IMR-90 (cell line): ENCODE data around the gene IPO7. TPM values are rescaled to one million over a fixed set of nuclear protein-coding genes. Genes with fewer than 3 reads are reported as not detected.
A peak's percentile ranks its signal among the peaks of the same experiment; 100 is the strongest.

ENCODE experiments used
- ATAC-seq: fragments of 200-7000 bp; cut with Tn5 transposase; 2 replicates; pipeline ENCODE4 v1.9.1; 2020; ENCODE audit warnings: low read depth, mild to moderate bottlenecking, moderate library complexity
- BruUV-seq: library from RNA; stranded (reverse); fragments of 400-500 nt; replicated peaks from 2 replicates; lab custom pipeline; 2021; lab: Mats Ljungman, UMichigan
- CTCF ChIA-PET: fragments of 300-600 bp; formaldehyde crosslinking; extraction: SDS; loops from one replicate; lab custom pipeline; 2021; ENCODE audit warnings: antibody characterized with exemption; lab: Yijun Ruan, JAX
- POLR2A ChIA-PET: fragments of 300-600 bp; sonication (Branson Sonifier 250); formaldehyde crosslinking; loops from one replicate; lab custom pipeline; 2022; ENCODE audit warnings: antibody characterized with exemption; ENCODE audit not compliant: unreplicated experiment; lab: Charles Lee
- DNase-seq: peaks from one replicate; pipeline ENCODE4 v3.0.0; 2013
- H2AFZ ChIP-seq: replicated peaks from 2 replicates; pipeline ENCODE3; 2013; ENCODE audit warnings: low read length, mild to moderate bottlenecking; ENCODE audit not compliant: poor library complexity
- H2AK5ac ChIP-seq: 2 replicates; pipeline ENCODE4 v1.6.1; 2013; ENCODE audit warnings: low read depth, low read length, inconsistent platforms
- H2AK9ac ChIP-seq: replicated peaks from 2 replicates; pipeline ENCODE3; 2013; ENCODE audit warnings: mild to moderate bottlenecking, low read depth, low read length, moderate library complexity; ENCODE audit not compliant: poor library complexity
- H2BK120ac ChIP-seq: 2 replicates; pipeline ENCODE4 v1.6.1; 2013; ENCODE audit warnings: low read depth, low read length, inconsistent platforms
- H2BK15ac ChIP-seq: 3 replicates; pipeline ENCODE4 v1.6.1; 2013; ENCODE audit warnings: low read depth, low read length, inconsistent platforms
- H2BK20ac ChIP-seq: 2 replicates; pipeline ENCODE4 v1.6.1; 2013; ENCODE audit warnings: low read depth, mild to moderate bottlenecking, inconsistent platforms, low read length, moderate library complexity
- H2BK5ac ChIP-seq: 2 replicates; pipeline ENCODE4 v1.6.1; 2013; ENCODE audit warnings: mild to moderate bottlenecking, low read depth, low read length, inconsistent platforms; ENCODE audit not compliant: poor library complexity, severe bottlenecking
- H3K14ac ChIP-seq: replicated peaks from 2 replicates; pipeline ENCODE4 v1.6.1; 2013; ENCODE audit warnings: low read depth, low read length, inconsistent platforms
- H3K18ac ChIP-seq: 2 replicates; pipeline ENCODE4 v1.6.1; 2013; ENCODE audit warnings: low read depth, low read length, control low read depth
- H3K23ac ChIP-seq: 2 replicates; pipeline ENCODE4 v1.6.1; 2013; ENCODE audit warnings: low read depth, low read length, inconsistent platforms
- H3K27ac ChIP-seq: 2 replicates; pipeline ENCODE4 v1.5.1; 2013; ENCODE audit warnings: mild to moderate bottlenecking, control low read depth, low read length; ENCODE audit not compliant: insufficient read depth
- H3K27me3 ChIP-seq: 2 replicates; pipeline ENCODE4 v1.6.1; 2013; ENCODE audit warnings: low read length; ENCODE audit not compliant: control insufficient read depth, insufficient read depth
- H3K36me3 ChIP-seq: 2 replicates; pipeline ENCODE4 v1.6.1; 2013; ENCODE audit warnings: low read length, mixed read lengths; ENCODE audit not compliant: control insufficient read depth, insufficient read depth
- H3K4ac ChIP-seq: 2 replicates; pipeline ENCODE4 v1.6.1; 2013; ENCODE audit warnings: low read depth, low read length, inconsistent platforms
- H3K4me1 ChIP-seq: 2 replicates; pipeline ENCODE4 v1.6.1; 2013; ENCODE audit warnings: low read length, mixed read lengths; ENCODE audit not compliant: control insufficient read depth, insufficient read depth
- H3K4me2 ChIP-seq: 2 replicates; pipeline ENCODE4 v1.6.1; 2013; ENCODE audit warnings: low read depth, mild to moderate bottlenecking, control low read depth, low read length, moderate library complexity
- H3K4me3 ChIP-seq: 2 replicates; pipeline ENCODE4 v1.5.1; 2013; ENCODE audit warnings: low read depth, mild to moderate bottlenecking, control low read depth, low read length, moderate library complexity; ENCODE audit not compliant: insufficient read depth
- H3K56ac ChIP-seq: 2 replicates; pipeline ENCODE4 v1.6.1; 2013; ENCODE audit warnings: low read length, inconsistent platforms; ENCODE audit not compliant: insufficient read depth; ENCODE audit errors: extremely low read depth
- H3K79me1 ChIP-seq, 2 experiments: 2 replicates each; pipeline ENCODE4 v1.6.1; 2013; ENCODE audit warnings: low read length in 2 of 2, inconsistent platforms in 1 of 2, low read depth in 1 of 2
- H3K9ac ChIP-seq: 2 replicates; pipeline ENCODE4 v1.6.1; 2013; ENCODE audit warnings: low read depth, low read length, control low read depth
- H3K9me1 ChIP-seq: 2 replicates; pipeline ENCODE4 v1.6.1; 2013; ENCODE audit warnings: low read length, inconsistent platforms; ENCODE audit not compliant: insufficient read depth
- H3K9me3 ChIP-seq: 2 replicates; pipeline ENCODE4 v1.6.1; 2013; ENCODE audit warnings: low read length; ENCODE audit not compliant: control insufficient read depth, insufficient read depth
- H4K20me1 ChIP-seq: 2 replicates; pipeline ENCODE4 v1.6.1; 2013; ENCODE audit warnings: low read length, inconsistent platforms; ENCODE audit not compliant: insufficient read depth
- H4K5ac ChIP-seq: 2 replicates; pipeline ENCODE4 v1.6.1; 2013; ENCODE audit warnings: mild to moderate bottlenecking, low read depth, low read length, control low read depth
- H4K8ac ChIP-seq, 2 experiments: 2 replicates each; pipeline ENCODE4 v1.6.1; 2013; ENCODE audit warnings: low read depth in 2 of 2, low read length in 2 of 2, control low read depth in 1 of 2, inconsistent platforms in 1 of 2
- H4K91ac ChIP-seq: 2 replicates; pipeline ENCODE4 v1.6.1; 2013; ENCODE audit warnings: low read depth, low read length, inconsistent platforms; ENCODE audit not compliant: insufficient read depth
- BHLHE40 ChIP-seq: fragments of 150-350 bp; IDR thresholded peaks from 2 replicates; pipeline ENCODE4 v1.6.1; 2016; ENCODE audit warnings: mild to moderate bottlenecking, low read depth, low read length
- CEBPB ChIP-seq: IDR thresholded peaks from 2 replicates; pipeline ENCODE4 v1.6.1; 2012; ENCODE audit warnings: low read depth, low read length, improper control_type of control experiment
- CHD1 ChIP-seq: IDR thresholded peaks from 2 replicates; pipeline ENCODE4 v1.6.1; 2012; ENCODE audit warnings: low read depth, low read length, improper control_type of control experiment
- CTCF ChIP-seq: conservative IDR thresholded peaks from 2 replicates; pipeline ENCODE4 v1.5.1; 2012; ENCODE audit warnings: mild to moderate bottlenecking, low read depth, low read length, improper control_type of control experiment
- ELK1 ChIP-seq: fragments of 150-350 bp; IDR thresholded peaks from 2 replicates; pipeline ENCODE4 v1.6.1; 2016; ENCODE audit warnings: low read depth, mild to moderate bottlenecking, low read length, moderate library complexity, borderline replicate concordance
- FOS ChIP-seq: fragments of 150-350 bp; IDR thresholded peaks from 2 replicates; pipeline ENCODE4 v1.6.1; 2016; ENCODE audit warnings: low read depth, low read length
- MAFK ChIP-seq: IDR thresholded peaks from 2 replicates; pipeline ENCODE4 v1.6.1; 2012; ENCODE audit warnings: low read depth, low read length, improper control_type of control experiment
- MXI1 ChIP-seq: IDR thresholded peaks from 2 replicates; pipeline ENCODE4 v1.6.1; 2012; ENCODE audit warnings: low read depth, mild to moderate bottlenecking, low read length, moderate library complexity, borderline replicate concordance
- NFE2L2 ChIP-seq: fragments of 150-350 bp; IDR thresholded peaks from 2 replicates; pipeline ENCODE4 v1.6.1; 2016; ENCODE audit warnings: low read depth, mild to moderate bottlenecking, low read length
- POLR2A ChIP-seq: IDR thresholded peaks from 2 replicates; pipeline ENCODE4 v1.6.1; 2012; ENCODE audit warnings: mild to moderate bottlenecking, low read depth, low read length
- RAD21 ChIP-seq: IDR thresholded peaks from 2 replicates; pipeline ENCODE4 v1.6.1; 2012; ENCODE audit warnings: low read length, improper control_type of control experiment
- RCOR1 ChIP-seq: IDR thresholded peaks from 2 replicates; pipeline ENCODE4 v1.6.1; 2012; ENCODE audit warnings: mild to moderate bottlenecking, low read length, improper control_type of control experiment; ENCODE audit not compliant: insufficient replicate concordance
- RFX5 ChIP-seq: IDR thresholded peaks from 2 replicates; pipeline ENCODE4 v1.8.0; 2012; ENCODE audit warnings: low read depth, mild to moderate bottlenecking, low read length, moderate library complexity
- SMC3 ChIP-seq: fragments of 150-350 bp; IDR thresholded peaks from 2 replicates; pipeline ENCODE4 v1.6.1; 2016; ENCODE audit warnings: low read depth, mild to moderate bottlenecking, antibody characterized with exemption, low read length, moderate library complexity
- USF2 ChIP-seq: fragments of 150-350 bp; IDR thresholded peaks from 2 replicates; pipeline ENCODE4 v1.6.1; 2017; ENCODE audit warnings: mild to moderate bottlenecking, antibody characterized with exemption, low read length, low read depth
- WGBS, 2 experiments: methylation state at CpG; one replicate each; pipeline versions ENCODE4 v1.1.5 to v1.1.7; 2013; ENCODE audit warnings: missing lambda C conversion rate in 2 of 2; ENCODE audit not compliant: insufficient read length in 1 of 2; ENCODE audit errors: extremely low coverage in 2 of 2; 5-methylcytosine and 5-hydroxymethylcytosine counted together
- dilution Hi-C: fragments of 300-500 bp; cut with HindIII; formaldehyde crosslinking; loops from one replicate; pipeline ENCODE4 v1.14.3; 2018; ENCODE audit warnings: low sequenced_read_pairs; ENCODE audit not compliant: unreplicated experiment
- in situ Hi-C: fragments of 300-500 bp; cut with MboI; formaldehyde crosslinking; loops from 3 replicates; pipeline ENCODE4 v1.14.3; 2019; ENCODE audit warnings: low sequenced_read_pairs, inconsistent platforms, mixed read lengths
- intact Hi-C: fragments of 100-400 bp; cut with micrococcal nuclease; formaldehyde crosslinking; loops from 2 replicates; pipeline ENCODE4 v1.10.0; 2022
- polyA plus RNA-seq, 3 experiments: library from polyadenylated mRNA; depleted of rRNA; stranded (reverse); fragments of >200 nt; gene quantifications; 2 replicates each; pipeline ENCODE4 v1.2.3, GENCODE V29; 2012; ENCODE audit warnings: low replicate concordance in 1 of 3
- total RNA-seq: library from RNA; depleted of rRNA; stranded (reverse); fragments of >200 nt; gene quantifications from 2 replicates; pipeline ENCODE4 v1.2.3, GENCODE V29; 2012

IPO7 gene
- total and polyA plus RNA-seq, 2 of the 4 experiments (the other 2 are of a cell fraction): 40.6 to 110 TPM

GRCh38 chr11:9489080-9489765 lies 104.8 kb downstream of the IPO7 start:
- no peaks in the 10 kb centered on the region for H3K9me3 ChIP-seq
- ChIA-PET CTCF (interaction anchor here (0.6 to 2.0 kb wide), 2 partner anchors 18 to 39 kb away, joined by 3 to 6 read pairs; no protein-coding TSS in a partner anchor), POLR2A (interaction anchor here (1.1 kb wide), 1 partner anchor 287 kb away, joined by 3 read pairs; no protein-coding TSS in a partner anchor)
- H3K14ac ChIP-seq: peak overlapping the region; percentile 46; the same call in 1 of the 2 replicates
- H3K79me1 ChIP-seq: peaks cover 0 to 23% of the 10 kb centered on the region in 2 experiments; a peak in 3 of 4 replicates
- no TSS peak for BruUV-seq
- H3K36me3 ChIP-seq: peaks cover 6% of the 10 kb centered on the region
- H3K4me1 ChIP-seq: peaks cover 9% of the 10 kb centered on the region
- peak; percentile 72 for DNase-seq
- H3K4ac ChIP-seq: peak overlapping the region; percentile 93
- H2AK5ac ChIP-seq: peak overlapping the region; percentile 41
- peak overlapping the region; percentile 94 for H4K91ac ChIP-seq
- H2BK20ac ChIP-seq: peak overlapping the region; percentile 95
- H2BK5ac ChIP-seq: peak overlapping the region; percentile 80
- no peak overlapping the region for H2AK9ac ChIP-seq
- H2BK120ac ChIP-seq: peak overlapping the region; percentile 92
- H3K9me1 ChIP-seq: peaks cover 7% of the 10 kb centered on the region
- peak overlapping the region; percentile 89 for H3K4me2 ChIP-seq
- peak overlapping the region; percentile 22; the same call in 1 of the 2 replicates for H3K4me3 ChIP-seq
- dilution Hi-C loops (no loop called here), in situ Hi-C loops (no loop called here), intact Hi-C loops (no loop called here)
- H4K20me1 ChIP-seq: no peaks in the 10 kb centered on the region
- H3K18ac ChIP-seq: peak overlapping the region; percentile 100
- peak overlapping the region; percentile 53 for H3K9ac ChIP-seq
- peak overlapping the region; percentile 100 for H4K5ac ChIP-seq
- H3K27me3 ChIP-seq: no peaks in the 10 kb centered on the region
- H4K8ac ChIP-seq: peak overlapping the region; percentile 80 to 96
- H3K27ac ChIP-seq: peak overlapping the region; percentile 89
- H3K56ac ChIP-seq: peak overlapping the region; percentile 78
- peak; percentile 73 for ATAC-seq
- H2BK15ac ChIP-seq: peak overlapping the region; percentile 77; the same call in 1 of the 3 replicates
- no CpG with 5 or more reads among the region's 3 CpGs for WGBS, 2 experiments
- H2AFZ ChIP-seq: no peak overlapping the region
- peak overlapping the region; percentile 84; the same call in 1 of the 2 replicates for H3K23ac ChIP-seq
- TF ChIP-seq SMC3 (no peak), POLR2A (no peak), ELK1 (no peak), NFE2L2 (no peak), BHLHE40 (no peak), CEBPB (no peak), USF2 (no peak), MXI1 (no peak), RAD21 (no peak), MAFK (no peak), CTCF (no peak), RFX5 (no peak), RCOR1 (no peak), CHD1 (no peak), FOS (no peak)
